Measurements from ENCODE around the gene UPF1.
"Not testable (repeated sequence)": the region's sequence is repeated elsewhere in the genome, so short reads cannot be mapped to it uniquely, and the experiment has no call there.

UPF1 gene

GRCh38 chr19:18898081-18898606 lies 66.4 kb downstream of the UPF1 start:
- DNase-seq, result no peak

- DNase-seq, result no peak
These were observed 67.0 kb downstream of the UPF1 start for GRCh38 chr19:18898607-18899408.

GRCh38 chr19:18899624-18900560 lies 68.1 kb downstream of the UPF1 start:
- no peak for DNase-seq

- DNase-seq, result no peak
These were observed 69.1 kb downstream of the UPF1 start for GRCh38 chr19:18900700-18901481.

- DNase-seq, result no peak
These were observed 69.7 kb downstream of the UPF1 start for GRCh38 chr19:18901491-18901890.

GRCh38 chr19:18902519-18902918 lies 70.8 kb downstream of the UPF1 start:
- not testable (repeated sequence) for DNase-seq

- no peak for DNase-seq
These were observed 71.6 kb downstream of the UPF1 start for GRCh38 chr19:18903156-18904037.

- no peak for DNase-seq
These were observed 72.7 kb downstream of the UPF1 start for GRCh38 chr19:18904334-18905057.

GRCh38 chr19:18905058-18905456 lies 73.3 kb downstream of the UPF1 start:
- no peak for DNase-seq

GRCh38 chr19:18905513-18906236 lies 73.9 kb downstream of the UPF1 start:
- peak; percentile 40 for DNase-seq

- no peak for DNase-seq
These were observed 75.1 kb downstream of the UPF1 start for GRCh38 chr19:18906605-18907519.

- DNase-seq, result no peak
These were observed 77.3 kb downstream of the UPF1 start for GRCh38 chr19:18908917-18909619.

GRCh38 chr19:18910010-18910409 lies 78.3 kb downstream of the UPF1 start:
- no peak for DNase-seq

GRCh38 chr19:18910801-18911436 lies 79.2 kb downstream of the UPF1 start:
- no peak for DNase-seq

GRCh38 chr19:18912933-18913332 lies 81.2 kb downstream of the UPF1 start:
- DNase-seq, result no peak

- no peak for DNase-seq
These were observed 81.7 kb downstream of the UPF1 start for GRCh38 chr19:18913466-18913865.

- DNase-seq, result no peak
These were observed 83.9 kb downstream of the UPF1 start for GRCh38 chr19:18915639-18916038.
